Muscle layer of duodenum (tissue), 2 donors: ENCODE results near the gene FKBP11.
A peak's percentile ranks its signal among the peaks of the same experiment; 100 is the strongest.

Experiments
- H3K27ac ChIP-seq: one replicate; pipeline ENCODE4 v1.7.0; 2013; ENCODE audit warnings: mild to moderate bottlenecking, low read length
- H3K27me3 ChIP-seq: one replicate; pipeline ENCODE4 v1.7.0; 2013; ENCODE audit warnings: low read depth, mild to moderate bottlenecking, control low read depth, low read length
- H3K36me3 ChIP-seq, 2 donors: one replicate each; pipeline ENCODE4 v1.7.0; 2013; ENCODE audit warnings: low read length in 2 of 2, control low read depth in 1 of 2, mild to moderate bottlenecking in 1 of 2; ENCODE audit not compliant: insufficient read depth in 2 of 2, control insufficient read depth in 1 of 2
- H3K4me1 ChIP-seq, 2 donors: one replicate each; pipeline ENCODE4 v1.7.0; 2013; ENCODE audit warnings: low read length in 2 of 2, mild to moderate bottlenecking in 2 of 2, control low read depth in 1 of 2, moderate library complexity in 1 of 2; ENCODE audit not compliant: insufficient read depth in 2 of 2, control insufficient read depth in 1 of 2
- H3K4me3 ChIP-seq, 2 donors: one replicate each; pipeline ENCODE4 v1.7.0; 2013; ENCODE audit warnings: low read length in 2 of 2, low read depth in 1 of 2, mild to moderate bottlenecking in 1 of 2
- H3K9me3 ChIP-seq, 2 donors: one replicate each; pipeline ENCODE4 v1.7.0; 2013; ENCODE audit warnings: low read length in 2 of 2, control low read depth in 1 of 2, mild to moderate bottlenecking in 1 of 2; ENCODE audit not compliant: control insufficient read depth in 1 of 2
- donor health status: healthy.

The FKBP11 gene

DNA sequence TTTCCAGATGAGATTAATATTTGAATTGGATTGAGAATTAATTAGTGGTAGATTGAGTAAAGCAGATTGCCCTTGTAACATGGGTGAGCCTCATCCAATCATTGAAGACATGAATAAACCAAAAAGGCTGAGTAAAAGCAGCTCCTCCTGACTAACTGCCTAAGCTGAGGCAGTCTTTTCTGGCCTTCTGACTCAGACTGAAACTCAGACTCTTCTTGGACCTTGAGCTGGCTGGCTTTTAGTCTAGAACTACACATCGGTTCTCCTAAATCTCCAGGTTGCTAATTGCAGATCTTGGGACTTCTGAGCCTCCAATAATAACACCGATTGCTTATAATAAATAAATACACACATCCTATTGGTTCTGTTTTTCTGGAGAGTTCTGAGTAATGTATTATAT is 24.0 kb downstream of the FKBP11 start:
- peaks cover 4 to 5% of the 10 kb centered on the region in 2 donors for H3K4me1 ChIP-seq
- no peak overlapping the region for H3K4me3 ChIP-seq
- H3K36me3 ChIP-seq, result no peaks in the 10 kb centered on the region
- no peaks in the 10 kb centered on the region for H3K9me3 ChIP-seq
- H3K27ac ChIP-seq, result no peak overlapping the region
- no peaks in the 10 kb centered on the region for H3K27me3 ChIP-seq

DNA sequence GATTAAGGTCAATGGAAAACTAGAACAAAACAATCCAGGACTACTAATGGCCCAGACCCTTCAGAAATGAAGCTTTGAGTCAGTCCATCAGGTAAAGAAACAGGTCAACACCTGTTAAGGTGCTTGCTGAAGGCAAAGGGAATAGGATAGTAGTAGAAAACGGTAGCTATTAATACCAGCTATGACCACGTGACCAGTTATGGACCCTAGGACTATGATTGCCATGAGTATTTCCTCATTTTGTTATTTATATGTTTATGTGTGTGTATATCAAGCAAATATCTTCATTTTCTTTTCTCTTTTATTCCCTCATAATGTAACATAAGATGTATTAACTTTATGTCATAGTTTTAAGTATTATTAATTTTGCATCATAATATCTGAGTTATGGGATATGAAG is 25.6 kb downstream of the FKBP11 start:
- Histone ChIP-seq H3K9me3 (no peaks in the 10 kb centered on the region), H3K27me3 (no peaks in the 10 kb centered on the region), H3K4me3 (no peak overlapping the region), H3K27ac (no peak overlapping the region), H3K4me1 (peaks cover 4 to 5% of the 10 kb centered on the region in 2 donors), H3K36me3 (no peaks in the 10 kb centered on the region)

DNA sequence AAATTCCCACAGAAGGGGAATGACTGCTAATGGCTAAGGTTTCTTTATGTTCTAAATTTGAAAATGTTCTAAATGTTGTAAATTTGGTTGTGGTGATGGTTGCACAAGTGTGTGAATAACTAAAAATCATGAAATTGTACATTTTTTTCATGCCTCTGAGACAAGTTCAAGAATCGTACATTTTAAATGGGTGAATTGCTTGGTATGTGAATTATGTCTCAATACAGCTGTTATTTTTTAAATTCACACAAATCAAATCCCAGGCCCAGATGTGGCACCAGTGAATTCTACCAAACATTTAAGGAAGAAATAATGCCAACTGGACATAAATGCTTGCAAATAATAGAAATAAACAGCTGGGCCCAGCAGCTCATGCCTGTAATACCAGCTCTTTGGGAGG is 31.0 kb downstream of the FKBP11 start:
- Histone ChIP-seq H3K27ac (no peak overlapping the region), H3K9me3 (no peaks in the 10 kb centered on the region), H3K27me3 (no peaks in the 10 kb centered on the region), H3K4me1 (peaks cover 5% of the 10 kb centered on the region in 2 donors), H3K4me3 (no peak overlapping the region), H3K36me3 (no peaks in the 10 kb centered on the region)

DNA sequence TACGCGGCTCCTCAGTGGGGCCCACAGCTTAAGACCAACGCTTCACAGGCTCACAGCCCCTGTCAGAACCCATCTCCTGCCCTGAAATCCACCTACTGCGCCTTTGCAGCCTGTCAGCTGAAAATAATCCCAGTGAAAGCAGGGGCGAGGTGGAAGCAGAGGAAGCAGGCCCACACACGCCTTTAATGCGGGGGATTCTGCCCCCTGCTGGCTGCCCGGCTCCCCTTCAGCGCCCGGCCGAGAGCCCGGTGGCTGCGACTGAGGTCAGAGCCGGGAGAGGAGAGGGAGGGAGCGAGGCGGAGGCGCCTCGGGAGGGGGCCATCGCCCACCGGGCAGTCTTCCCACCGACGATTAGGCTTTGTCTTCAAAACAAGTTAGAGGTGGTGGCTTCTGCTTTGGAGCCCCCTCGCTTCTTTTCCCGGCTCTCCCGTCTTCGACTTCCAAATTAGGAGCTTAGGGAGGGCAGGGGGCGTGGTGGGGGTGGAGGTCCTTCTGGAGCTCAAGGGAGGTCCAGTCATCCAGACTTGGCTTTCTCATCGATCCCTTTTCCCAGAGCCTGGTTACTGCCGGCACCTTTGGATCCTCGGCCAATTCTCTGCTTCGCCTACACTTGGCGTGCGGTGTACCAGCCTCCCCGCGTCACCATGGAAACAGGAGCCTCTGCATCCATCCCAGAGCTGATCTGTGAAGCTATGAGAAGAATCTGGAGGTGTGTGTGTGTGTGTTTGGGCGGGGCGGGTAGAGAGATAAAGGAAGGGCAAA is 34.5 kb downstream of the FKBP11 start:
- H3K27ac ChIP-seq, result no peak overlapping the region
- H3K27me3 ChIP-seq, result no peaks in the 10 kb centered on the region
- peak overlapping the region; percentile 26 to 44 for H3K4me3 ChIP-seq

GRCh38 chr12:48889679-48890078 is 35.6 kb downstream of the FKBP11 start:
- Histone ChIP-seq H3K4me3 (no peak overlapping the region), H3K9me3 (no peaks in the 10 kb centered on the region), H3K36me3 (no peaks in the 10 kb centered on the region), H3K4me1 (peaks cover 5% of the 10 kb centered on the region in 2 donors), H3K27me3 (no peaks in the 10 kb centered on the region), H3K27ac (no peak overlapping the region)

More for the DNA sequence above, 34.5 kb downstream of the FKBP11 start:
- H3K4me1 ChIP-seq, result peaks cover 5% of the 10 kb centered on the region in 2 donors
- H3K9me3 ChIP-seq, result no peaks in the 10 kb centered on the region
- no peaks in the 10 kb centered on the region for H3K36me3 ChIP-seq

DNA sequence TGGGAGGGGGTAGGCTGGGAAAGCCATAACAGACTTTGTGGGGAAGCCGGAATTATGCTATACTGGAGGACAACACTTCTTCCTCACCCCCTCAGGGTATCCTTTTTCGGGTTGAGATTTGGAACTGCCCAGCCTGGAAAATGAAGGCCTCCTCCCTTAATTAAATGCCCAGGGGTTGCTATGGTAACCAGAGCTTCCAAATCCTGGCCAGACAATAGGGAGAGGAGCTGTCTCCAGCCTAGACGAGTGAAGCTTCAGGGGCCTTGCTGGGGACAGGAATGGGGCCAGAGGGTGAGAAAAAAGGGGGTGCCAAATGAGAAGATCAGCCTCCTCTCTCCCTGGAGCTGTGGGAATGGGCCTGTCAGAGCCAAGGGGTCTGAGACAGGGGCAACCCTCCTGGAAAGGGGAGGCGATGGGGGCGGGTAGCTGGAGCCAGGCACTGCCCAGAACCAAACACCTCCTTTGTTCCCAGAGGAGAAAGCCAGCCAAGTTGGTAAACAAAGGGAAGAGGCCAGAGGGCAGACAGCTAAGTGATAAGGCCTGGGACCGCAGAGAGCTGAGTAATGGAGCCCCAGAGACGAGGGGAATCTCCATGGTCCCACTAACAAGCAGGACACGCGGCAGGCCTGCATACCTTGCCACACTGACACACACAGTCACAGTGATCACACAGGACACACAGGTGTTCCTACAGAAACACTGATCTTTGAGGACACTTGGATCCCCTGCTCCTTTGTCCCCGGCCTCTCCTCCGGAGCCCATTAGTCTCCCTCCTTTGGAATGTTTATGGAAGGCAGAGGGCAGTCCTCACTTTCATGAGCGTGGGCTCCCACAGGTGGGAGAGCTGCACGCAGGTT is 41.8 kb downstream of the FKBP11 start:
- H3K4me3 ChIP-seq, result no peak overlapping the region
- no peaks in the 10 kb centered on the region for H3K9me3 ChIP-seq
- H3K27ac ChIP-seq, result peak overlapping the region; percentile 47
- H3K27me3 ChIP-seq, result peaks cover 8% of the 10 kb centered on the region
- H3K36me3 ChIP-seq, result no peaks in the 10 kb centered on the region
- peaks cover 0 to 4% of the 10 kb centered on the region in 2 donors for H3K4me1 ChIP-seq

GRCh38 chr12:48882972-48883304 is 42.4 kb downstream of the FKBP11 start:
- Histone ChIP-seq H3K9me3 (no peaks in the 10 kb centered on the region), H3K36me3 (no peaks in the 10 kb centered on the region), H3K4me1 (peaks cover 0 to 4% of the 10 kb centered on the region in 2 donors), H3K27me3 (peaks cover 8% of the 10 kb centered on the region), H3K4me3 (no peak overlapping the region), H3K27ac (peak overlapping the region; percentile 47)

DNA sequence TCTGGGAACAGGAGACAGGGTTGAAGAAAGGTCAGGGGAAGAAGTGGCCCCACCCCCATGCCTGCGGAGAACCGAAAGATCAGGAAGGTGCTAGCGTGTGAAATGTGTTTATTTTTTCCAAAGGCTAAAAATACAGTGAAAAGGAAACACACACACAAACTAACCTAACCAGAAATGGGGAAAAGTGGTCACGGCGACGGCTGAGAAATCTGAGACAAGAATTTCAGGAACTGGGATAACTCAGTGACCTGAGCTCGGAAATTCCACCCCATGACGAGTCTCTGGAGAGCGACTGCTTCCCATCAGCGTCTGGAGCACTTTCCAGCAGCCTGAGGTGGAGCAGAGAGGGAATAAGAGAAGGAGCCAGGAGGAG is 43.0 kb downstream of the FKBP11 start:
- Histone ChIP-seq H3K27ac (peak overlapping the region; percentile 47), H3K4me1 (peaks cover 0 to 4% of the 10 kb centered on the region in 2 donors), H3K4me3 (peak overlapping the region; percentile 17 to 23), H3K9me3 (no peaks in the 10 kb centered on the region), H3K27me3 (peaks cover 8% of the 10 kb centered on the region), H3K36me3 (no peaks in the 10 kb centered on the region)

GRCh38 chr12:48881686-48882314 is 43.5 kb downstream of the FKBP11 start:
- peak overlapping the region; percentile 17 to 23 for H3K4me3 ChIP-seq
- peaks cover 0 to 4% of the 10 kb centered on the region in 2 donors for H3K4me1 ChIP-seq
- H3K27ac ChIP-seq, result peak overlapping the region; percentile 2
- H3K9me3 ChIP-seq, result no peaks in the 10 kb centered on the region
- H3K27me3 ChIP-seq, result peaks cover 8% of the 10 kb centered on the region
- H3K36me3 ChIP-seq, result no peaks in the 10 kb centered on the region

GRCh38 chr12:48880647-48881046 is 44.6 kb downstream of the FKBP11 start:
- Histone ChIP-seq H3K9me3 (no peaks in the 10 kb centered on the region), H3K27ac (no peak overlapping the region), H3K36me3 (no peaks in the 10 kb centered on the region), H3K27me3 (peaks cover 8% of the 10 kb centered on the region), H3K4me3 (no peak overlapping the region), H3K4me1 (peaks cover 0 to 4% of the 10 kb centered on the region in 2 donors)

DNA sequence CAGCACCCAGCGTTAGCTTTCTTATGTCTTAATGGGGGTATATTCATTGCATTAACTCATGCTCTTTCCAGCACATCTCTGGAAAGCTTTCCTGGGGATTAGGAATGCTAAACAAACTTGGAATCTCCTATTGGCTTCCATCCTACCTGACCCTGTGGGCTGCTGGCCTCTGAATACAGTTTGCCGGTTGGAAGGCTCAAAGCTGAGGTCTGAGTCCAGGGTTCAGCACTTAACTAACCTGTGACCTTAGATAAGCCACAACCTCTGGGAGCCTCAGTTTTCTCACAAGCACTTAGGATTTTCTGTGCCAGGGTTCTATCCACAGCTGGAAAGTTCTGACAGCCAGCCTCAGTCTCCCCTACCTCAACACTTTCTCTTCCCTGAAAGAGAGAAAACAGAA is 46.7 kb downstream of the FKBP11 start:
- peaks cover 0 to 4% of the 10 kb centered on the region in 2 donors for H3K4me1 ChIP-seq
- no peak overlapping the region for H3K27ac ChIP-seq
- H3K9me3 ChIP-seq, result no peaks in the 10 kb centered on the region
- H3K4me3 ChIP-seq, result no peak overlapping the region
- no peaks in the 10 kb centered on the region for H3K36me3 ChIP-seq
- H3K27me3 ChIP-seq, result peaks cover 5% of the 10 kb centered on the region
